GM23338 (cell line): ENCODE measurements around the gene RUFY1. TPM values are rescaled to one million over a fixed set of nuclear protein-coding genes. Genes with fewer than 3 reads are reported as not detected.
"Not testable (repeated sequence)": the region's sequence is repeated elsewhere in the genome, so short reads cannot be mapped to it uniquely, and the experiment has no call there.

Experiments used
- ATAC-seq: fragments of 200-7000 bp; cut with Tn5 transposase; 3 replicates; pipeline ENCODE4 v1.9.1; 2020
- DNase-seq: peaks from one replicate; pipeline ENCODE4 v3.0.0-alpha.2; 2015; ENCODE audit warnings: low spot score
- H2AFZ ChIP-seq: fragments of 200-600 bp; sonication (generic); 2 replicates; pipeline ENCODE4 v1.8.0; 2016; ENCODE audit warnings: antibody characterized with exemption, mild to moderate bottlenecking, moderate library complexity
- H3F3A ChIP-seq: fragments of 200-600 bp; sonication (generic); replicated peaks from 2 replicates; pipeline ENCODE4 v1.8.0; 2017; ENCODE audit warnings: antibody characterized with exemption, mixed run types, low read depth
- H3K27ac ChIP-seq: fragments of 200-600 bp; sonication (generic); 2 replicates; pipeline ENCODE4 v1.6.1; 2016; ENCODE audit warnings: low read depth
- H3K27me3 ChIP-seq: fragments of 200-600 bp; sonication (generic); 2 replicates; pipeline ENCODE4 v1.8.0; 2016; ENCODE audit warnings: mild to moderate bottlenecking, mixed run types, moderate library complexity; ENCODE audit not compliant: insufficient read depth
- H3K36me3 ChIP-seq: fragments of 200-600 bp; sonication (generic); 2 replicates; pipeline ENCODE4 v1.8.0; 2016; ENCODE audit warnings: mild to moderate bottlenecking; ENCODE audit not compliant: insufficient read depth
- H3K4me1 ChIP-seq: fragments of 200-600 bp; sonication (generic); 2 replicates; pipeline ENCODE4 v1.8.0; 2016; ENCODE audit warnings: mild to moderate bottlenecking, moderate library complexity; ENCODE audit not compliant: insufficient read depth
- H3K4me2 ChIP-seq: fragments of 200-600 bp; sonication (generic); 2 replicates; pipeline ENCODE4 v1.7.1; 2017; ENCODE audit warnings: mixed run types
- H3K4me3 ChIP-seq: fragments of 200-600 bp; sonication (generic); 2 replicates; pipeline ENCODE4 v1.6.1; 2016; ENCODE audit warnings: mixed run types
- H3K79me2 ChIP-seq: fragments of 200-600 bp; sonication (generic); replicated peaks from 2 replicates; pipeline ENCODE4 v1.8.0; 2017; ENCODE audit warnings: mild to moderate bottlenecking; ENCODE audit not compliant: insufficient read depth
- H3K9me2 ChIP-seq: fragments of 200-600 bp; sonication (generic); 2 replicates; pipeline ENCODE4 v1.8.0; 2017; ENCODE audit not compliant: insufficient read depth
- H4K20me1 ChIP-seq: fragments of 200-600 bp; sonication (generic); replicated peaks from 2 replicates; pipeline ENCODE4 v1.8.0; 2017; ENCODE audit warnings: mild to moderate bottlenecking; ENCODE audit not compliant: insufficient read depth
- H3K27ac Mint-ChIP-seq: 2 replicates; pipeline ENCODE4 v1.8.0; 2020; ENCODE audit warnings: inconsistent platforms, mild to moderate bottlenecking, moderate library complexity, mixed read lengths
- H3K27me3 Mint-ChIP-seq: 3 replicates; pipeline ENCODE4 v1.8.0; 2022; ENCODE audit warnings: low read depth, mild to moderate bottlenecking, moderate library complexity, mixed read lengths, inconsistent platforms; ENCODE audit not compliant: insufficient read depth, poor library complexity
- H3K36me3 Mint-ChIP-seq: 3 replicates; pipeline ENCODE4 v1.8.0; 2021; ENCODE audit warnings: low read depth, mild to moderate bottlenecking, inconsistent platforms, moderate library complexity, mixed read lengths
- H3K4me1 Mint-ChIP-seq: 3 replicates; pipeline ENCODE4 v1.8.0; 2020; ENCODE audit warnings: mild to moderate bottlenecking, inconsistent platforms, mixed read lengths
- H3K4me3 Mint-ChIP-seq: 3 replicates; pipeline ENCODE4 v1.8.0; 2021; ENCODE audit warnings: moderate library complexity, mild to moderate bottlenecking, inconsistent platforms, mixed read lengths
- H3K9me3 Mint-ChIP-seq: 3 replicates; pipeline ENCODE4 v1.8.0; 2020; ENCODE audit warnings: moderate library complexity, mild to moderate bottlenecking, inconsistent platforms, mixed read lengths
- CREB1 ChIP-seq: fragments of 250-450 bp; sonication (Bioruptor Pico); IDR thresholded peaks from 2 replicates; pipeline ENCODE4 v1.5.0; 2020; ENCODE audit warnings: low read depth, mild to moderate bottlenecking, moderate library complexity
- EZH2 ChIP-seq: fragments of 200-600 bp; sonication (generic); IDR thresholded peaks from one replicate; pipeline ENCODE4 v1.8.0; 2017; ENCODE audit warnings: antibody characterized with exemption, mild to moderate bottlenecking, low read depth; ENCODE audit not compliant: unreplicated experiment
- JUNB ChIP-seq: IDR thresholded peaks from one replicate; pipeline ENCODE4 v1.6.1; 2016; ENCODE audit warnings: antibody characterized with exemption; ENCODE audit not compliant: unreplicated experiment
- NANOG ChIP-seq: IDR thresholded peaks from 2 replicates; pipeline ENCODE4 v1.6.1; 2016; ENCODE audit warnings: antibody characterized with exemption, borderline replicate concordance
- STAT1 ChIP-seq: IDR thresholded peaks from one replicate; pipeline ENCODE4 v1.6.1; 2016; ENCODE audit warnings: antibody characterized with exemption; ENCODE audit not compliant: unreplicated experiment
- polyA plus RNA-seq: library from polyadenylated mRNA; unstranded; fragments of >200 nt; fragmentation: Nextera tagmentation; extraction: Ambion mirVana; gene quantifications from 2 replicates; pipeline ENCODE4 v1.2.1, GENCODE V29; 2016
- total RNA-seq: library from RNA; depleted of rRNA; stranded (reverse); fragments of >200 nt; shearing (Covaris generic); gene quantifications from 2 replicates; pipeline ENCODE4 v1.2.3, GENCODE V29; 2014
- TF ChIP-seq, protein P1 (sequence below), 2 experiments: fragments of 200-600 bp in 1 of 2; sonication (generic) in 1 of 2; conservative IDR thresholded peaks; 2 replicates each; pipeline versions ENCODE4 v1.5.1 to v1.6.1; 2016 to 2017; ENCODE audit warnings: antibody characterized with exemption in 2 of 2, low read depth in 2 of 2, mild to moderate bottlenecking in 2 of 2, moderate library complexity in 1 of 2

Gene RUFY1
- total and polyA plus RNA-seq, 2 experiments from 2014 or later = 25.3 to 31.6 TPM

- H3K4me1 Mint-ChIP-seq = peaks cover 3% of the 10 kb centered on the region; the same call in 2 of the 3 replicates
- Histone ChIP-seq H3K27me3 (no peaks in the 10 kb centered on the region), H4K20me1 (no peaks in the 10 kb centered on the region), H3K4me2 (no peak overlapping the region), H3K27ac (no peak overlapping the region), H3K4me1 (no peaks in the 10 kb centered on the region), H3F3A (no peaks in the 10 kb centered on the region), H3K4me3 (no peak overlapping the region), H3K9me2 (no peaks in the 10 kb centered on the region), H2AFZ (no peak overlapping the region), H3K79me2 (no peaks in the 10 kb centered on the region), H3K36me3 (no peaks in the 10 kb centered on the region)
- TF ChIP-seq CREB1 (CRISPR knock-in tag) (no peak), JUNB (no peak), STAT1 (no peak)
- peaks cover 5% of the 10 kb centered on the region for H3K27me3 Mint-ChIP-seq
- no peak overlapping the region for H3K27ac Mint-ChIP-seq
- H3K4me3 Mint-ChIP-seq = no peak overlapping the region
- no peaks in the 10 kb centered on the region; the same call in 2 of the 3 replicates for H3K9me3 Mint-ChIP-seq
- no peak for DNase-seq
- H3K36me3 Mint-ChIP-seq = no peaks in the 10 kb centered on the region
- no peak for ATAC-seq
Observed at GRCh38 chr5:179542170-179542569, 8.2 kb upstream of the RUFY1 start.

DNA sequence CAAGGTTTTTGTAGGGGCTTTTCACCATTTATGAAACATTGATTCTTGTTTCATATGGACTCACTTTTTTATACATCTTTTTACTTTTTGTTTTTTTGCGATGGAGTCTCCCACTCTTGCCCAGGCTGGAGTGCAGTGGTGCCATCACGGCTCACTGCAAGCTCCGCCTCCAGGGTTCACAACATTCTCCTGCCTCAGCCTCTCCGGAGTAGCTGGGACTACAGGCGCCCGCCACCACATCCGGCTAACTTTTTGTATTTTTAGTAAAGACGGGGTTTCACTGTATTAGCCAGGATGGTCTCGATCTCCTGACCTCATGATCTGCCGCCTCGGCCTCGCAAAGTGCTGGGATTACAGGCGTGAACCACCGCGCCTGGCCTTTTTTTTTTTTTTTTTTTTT is 7.1 kb upstream of the RUFY1 start:
- not testable (repeated sequence) for H3K4me1 ChIP-seq, H2AFZ ChIP-seq, H3K9me3 Mint-ChIP-seq, H3K27me3 Mint-ChIP-seq, H3K27ac Mint-ChIP-seq, H3K4me2 ChIP-seq, H3K4me3 Mint-ChIP-seq, H3K27me3 ChIP-seq, H3K79me2 ChIP-seq, DNase-seq, H3F3A ChIP-seq, H3K4me3 ChIP-seq, ATAC-seq, H4K20me1 ChIP-seq, H3K27ac ChIP-seq, H3K9me2 ChIP-seq, H3K4me1 Mint-ChIP-seq, H3K36me3 ChIP-seq, H3K36me3 Mint-ChIP-seq

DNA sequence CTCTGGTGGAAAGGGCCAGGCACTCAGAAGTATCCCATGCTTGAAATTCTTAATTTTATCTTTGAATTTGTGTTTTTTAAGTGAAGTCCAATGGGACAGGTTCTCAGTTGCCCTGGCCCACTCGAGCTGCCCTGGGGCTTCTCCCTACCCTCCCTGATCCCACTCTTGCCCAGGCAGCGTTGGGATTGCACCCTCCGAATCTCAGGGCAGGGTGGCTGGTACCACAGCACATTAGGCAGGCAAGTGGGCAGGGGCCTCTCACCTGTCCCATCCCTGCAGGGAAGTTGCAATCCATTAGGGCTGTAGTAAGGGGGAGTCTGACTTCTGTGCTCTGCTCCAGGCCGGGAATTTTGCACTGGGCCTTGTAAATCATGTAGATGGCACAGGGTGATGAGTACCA is 2.7 kb downstream of the RUFY1 start:
- Histone ChIP-seq H4K20me1 (peaks cover 10% of the 10 kb centered on the region), H3K9me2 (no peaks in the 10 kb centered on the region), H3K4me3 (no peak overlapping the region), H3K36me3 (no peaks in the 10 kb centered on the region), H3K4me1 (peaks cover 21% of the 10 kb centered on the region), H3K27ac (no peak overlapping the region), H3K4me2 (no peak overlapping the region), H3K79me2 (peaks cover 71% of the 10 kb centered on the region), H3F3A (no peaks in the 10 kb centered on the region; the same call in 1 of the 2 replicates), H2AFZ (no peak overlapping the region), H3K27me3 (no peaks in the 10 kb centered on the region)
- TF ChIP-seq, protein P1, sequence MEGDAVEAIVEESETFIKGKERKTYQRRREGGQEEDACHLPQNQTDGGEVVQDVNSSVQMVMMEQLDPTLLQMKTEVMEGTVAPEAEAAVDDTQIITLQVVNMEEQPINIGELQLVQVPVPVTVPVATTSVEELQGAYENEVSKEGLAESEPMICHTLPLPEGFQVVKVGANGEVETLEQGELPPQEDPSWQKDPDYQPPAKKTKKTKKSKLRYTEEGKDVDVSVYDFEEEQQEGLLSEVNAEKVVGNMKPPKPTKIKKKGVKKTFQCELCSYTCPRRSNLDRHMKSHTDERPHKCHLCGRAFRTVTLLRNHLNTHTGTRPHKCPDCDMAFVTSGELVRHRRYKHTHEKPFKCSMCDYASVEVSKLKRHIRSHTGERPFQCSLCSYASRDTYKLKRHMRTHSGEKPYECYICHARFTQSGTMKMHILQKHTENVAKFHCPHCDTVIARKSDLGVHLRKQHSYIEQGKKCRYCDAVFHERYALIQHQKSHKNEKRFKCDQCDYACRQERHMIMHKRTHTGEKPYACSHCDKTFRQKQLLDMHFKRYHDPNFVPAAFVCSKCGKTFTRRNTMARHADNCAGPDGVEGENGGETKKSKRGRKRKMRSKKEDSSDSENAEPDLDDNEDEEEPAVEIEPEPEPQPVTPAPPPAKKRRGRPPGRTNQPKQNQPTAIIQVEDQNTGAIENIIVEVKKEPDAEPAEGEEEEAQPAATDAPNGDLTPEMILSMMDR (conservative IDR thresholded peaks at IDR 0.05; ENCODE audit: low read depth in 2 of 2) = no peak
- no peak for TF ChIP-seq STAT1
- TF ChIP-seq EZH2 = no peak
- no peak for TF ChIP-seq CREB1 (CRISPR knock-in tag)
- TF ChIP-seq NANOG = no peak
- Mint-ChIP-seq H3K4me1 (peaks cover 20% of the 10 kb centered on the region), H3K36me3 (peaks cover 22% of the 10 kb centered on the region; the same call in 2 of the 3 replicates), H3K4me3 (no peak overlapping the region), H3K27ac (no peak overlapping the region), H3K9me3 (peaks cover 3% of the 10 kb centered on the region; the same call in 1 of the 3 replicates), H3K27me3 (peaks cover 2% of the 10 kb centered on the region)
- DNase-seq (no peak), ATAC-seq (no peak)
